GM12878 (cell line): ENCODE results near the gene KDM5C. TPM values are rescaled to one million over a fixed set of nuclear protein-coding genes. Genes with fewer than 3 reads are reported as not detected.

ENCODE experiments used
- ATAC-seq: fragments of 200-7000 bp; cut with Tn5 transposase; 3 replicates; pipeline ENCODE4 v1.9.1; 2020; ENCODE audit warnings: mild to moderate bottlenecking, moderate library complexity
- BruUV-seq: library from RNA; stranded (reverse); fragments of 400-500 nt; replicated peaks from 2 replicates; lab custom pipeline; 2021; lab: Mats Ljungman, UMichigan
- CTCF ChIA-PET: fragments of 300-600 bp; sonication (Branson Sonifier 250); formaldehyde crosslinking; extraction: SDS; loops from one replicate; lab custom pipeline; 2021; ENCODE audit warnings: inconsistent platforms; lab: Yijun Ruan, JAX
- POLR2A ChIA-PET: fragments of 350-600 bp; formaldehyde crosslinking; extraction: SDS; loops from one replicate; lab custom pipeline; 2021; ENCODE audit warnings: inconsistent platforms; lab: Charles Lee
- RAD21 ChIA-PET: fragments of 300-600 bp; sonication (Branson Sonifier 250); formaldehyde crosslinking; loops from one replicate; lab custom pipeline; 2023; ENCODE audit warnings: antibody characterized with exemption; ENCODE audit not compliant: unreplicated experiment; lab: Charles Lee
- SMC1A ChIA-PET: fragments of 300-600 bp; sonication (Branson Sonifier 250); formaldehyde crosslinking; loops from one replicate; lab custom pipeline; 2023; ENCODE audit not compliant: unreplicated experiment, uncharacterized antibody; lab: Charles Lee
- DNase-seq: peaks from one replicate; pipeline ENCODE4 v3.0.0-alpha.2; 2011; ENCODE audit warnings: low read depth, low spot score
- FAIRE-seq: peaks from 3 replicates; lab custom pipeline; 2011; peaks lifted over from hg19 to GRCh38; lab: Jason Lieb, UNC
- H2AFZ ChIP-seq: 2 replicates; pipeline ENCODE4 v1.6.0; 2011; ENCODE audit warnings: low read depth, low read length, control low read depth; ENCODE audit not compliant: control insufficient read depth
- H3K27ac ChIP-seq: 2 replicates; pipeline ENCODE4 v1.5.1; 2011; ENCODE audit warnings: control low read depth; ENCODE audit not compliant: control insufficient read depth, insufficient read depth
- H3K27me3 ChIP-seq, 2 experiments: replicated peaks in 1 of 2; 2 replicates each; pipeline versions ENCODE4 v1.6.0 to v1.6.1; 2011; ENCODE audit warnings: low read length in 1 of 2; ENCODE audit not compliant: control insufficient read depth in 2 of 2, insufficient read depth in 2 of 2
- H3K36me3 ChIP-seq, 2 experiments: 2 replicates each; pipeline ENCODE4 v1.5.1; 2011; ENCODE audit warnings: low read length in 1 of 2; ENCODE audit not compliant: control insufficient read depth in 2 of 2, insufficient read depth in 2 of 2
- H3K4me1 ChIP-seq: 2 replicates; pipeline ENCODE4 v1.6.1; 2011; ENCODE audit warnings: mild to moderate bottlenecking, low read length, moderate library complexity, mixed read lengths; ENCODE audit not compliant: control insufficient read depth, insufficient read depth
- H3K4me2 ChIP-seq: 2 replicates; pipeline ENCODE4 v1.6.0; 2011; ENCODE audit warnings: control low read depth; ENCODE audit not compliant: control insufficient read depth, insufficient read depth
- H3K4me3 ChIP-seq: fragments of 200-600 bp; sonication (generic); 2 replicates; pipeline ENCODE4 v1.5.1; 2016
- H3K79me2 ChIP-seq: 2 replicates; pipeline ENCODE4 v1.6.0; 2011; ENCODE audit warnings: low read length; ENCODE audit not compliant: control insufficient read depth, insufficient read depth
- H3K9ac ChIP-seq: 2 replicates; pipeline ENCODE4 v1.8.0; 2011; ENCODE audit warnings: low read length, control low read depth, mixed read lengths; ENCODE audit not compliant: control insufficient read depth, insufficient read depth
- H3K9me3 ChIP-seq: replicated peaks from 3 replicates; pipeline ENCODE4 v1.5.1; 2011; ENCODE audit warnings: mild to moderate bottlenecking, low read length; ENCODE audit not compliant: control insufficient read depth, insufficient read depth
- H4K20me1 ChIP-seq: 2 replicates; pipeline ENCODE4 v1.6.0; 2011; ENCODE audit not compliant: control insufficient read depth, insufficient read depth
- CREM ChIP-seq: IDR thresholded peaks from 2 replicates; pipeline ENCODE4 v1.6.1; 2014; ENCODE audit warnings: antibody characterized with exemption, low read depth
- JUND ChIP-seq: IDR thresholded peaks from 2 replicates; pipeline ENCODE4 v1.6.1; 2012; ENCODE audit warnings: low read depth, mild to moderate bottlenecking, low read length, improper control_type of control experiment, moderate library complexity
- KLF5 ChIP-seq: fragments of 450-650 bp; IDR thresholded peaks from 2 replicates; pipeline ENCODE4 v1.6.1; 2014; ENCODE audit warnings: mild to moderate bottlenecking; ENCODE audit not compliant: partially characterized antibody
- LARP7 ChIP-seq: fragments of 450-650 bp; IDR thresholded peaks from 2 replicates; pipeline ENCODE4 v1.6.1; 2017; ENCODE audit warnings: mild to moderate bottlenecking
- PBX3 ChIP-seq: IDR thresholded peaks from 2 replicates; pipeline ENCODE4 v1.6.1; 2011; ENCODE audit warnings: mild to moderate bottlenecking, low read depth, low read length, moderate library complexity; ENCODE audit not compliant: insufficient replicate concordance
- POLR2AphosphoS2 ChIP-seq: IDR thresholded peaks from 2 replicates; pipeline ENCODE4 v1.6.1; 2011; ENCODE audit warnings: low read depth, mild to moderate bottlenecking, low read length, improper control_type of control experiment, moderate library complexity
- RBBP5 ChIP-seq: fragments of 200-600 bp; sonication (generic); conservative IDR thresholded peaks from 2 replicates; pipeline ENCODE4 v1.6.1; 2016
- RFX5 ChIP-seq: IDR thresholded peaks from 2 replicates; pipeline ENCODE4 v1.6.1; 2011; ENCODE audit warnings: low read depth, low read length, improper control_type of control experiment
- RUNX3 ChIP-seq: IDR thresholded peaks from 2 replicates; pipeline ENCODE4 v1.6.1; 2012; ENCODE audit warnings: low read length, inconsistent platforms
- STAT3 ChIP-seq: IDR thresholded peaks from 2 replicates; pipeline ENCODE4 v1.6.1; 2011; ENCODE audit warnings: low read depth, low read length, improper control_type of control experiment
- SUPT20H ChIP-seq: IDR thresholded peaks from 2 replicates; pipeline ENCODE4 v1.6.1; 2011; ENCODE audit warnings: low read depth, mild to moderate bottlenecking, low read length, moderate library complexity, borderline replicate concordance; ENCODE audit not compliant: control insufficient read depth
- TAF1 ChIP-seq: IDR thresholded peaks from 2 replicates; pipeline ENCODE4 v1.6.1; 2011; ENCODE audit warnings: mild to moderate bottlenecking, low read depth, low read length, borderline replicate concordance
- YBX1 ChIP-seq: fragments of 450-650 bp; IDR thresholded peaks from 2 replicates; pipeline ENCODE4 v1.6.1; 2016; ENCODE audit warnings: antibody characterized with exemption
- ZSCAN29 ChIP-seq: fragments of 450-650 bp; IDR thresholded peaks from 2 replicates; pipeline ENCODE4 v1.6.1; 2017; ENCODE audit warnings: mild to moderate bottlenecking, moderate library complexity
- WGBS: methylation state at CpG from one replicate; pipeline ENCODE4 v1.1.6; 2016; ENCODE audit warnings: low lambda C conversion rate; ENCODE audit not compliant: insufficient replicate concordance, insufficient coverage; ENCODE audit errors: missing lambda C conversion rate; 5-methylcytosine and 5-hydroxymethylcytosine counted together
- in situ Hi-C: fragments of 300-500 bp; cut with MboI; formaldehyde crosslinking; loops from 9 replicates; pipeline ENCODE4 v1.14.3; 2018; ENCODE audit warnings: mixed read lengths
- intact Hi-C: fragments of 100-400 bp; cut with micrococcal nuclease; formaldehyde crosslinking; loops from one replicate; pipeline ENCODE4 v1.14.2; 2022; ENCODE audit not compliant: unreplicated experiment
- polyA plus RNA-seq, 11 experiments: library from polyadenylated mRNA; depleted of rRNA in 4 of 11; unstranded in 6 of 11; stranded (reverse) in 5 of 11; fragments of >200 nt; fragmentation: Nextera tagmentation in 4 of 11; fragmentation: Illumina TruSeq in 1 of 11; extraction: Ambion mirVana in 4 of 11; extraction: Trizol in 1 of 11; gene quantifications; 1 replicate in 1 of 11; 2 replicates in 10 of 11; pipeline versions ENCODE4 v1.2.1 to v1.2.3, GENCODE V29; 2011 to 2016; ENCODE audit warnings: inconsistent platforms in 2 of 11, missing spikeins in 2 of 11, low read depth in 1 of 11
- total RNA-seq, 4 experiments: library from RNA; depleted of rRNA in 3 of 4; stranded (reverse); fragments of >200 nt in 3 of 4; fragmentation: Illumina TruSeq in 1 of 4; extraction: Trizol in 1 of 4; gene quantifications; 2 replicates each; pipeline versions ENCODE4 v1.2.1 to v1.2.3, GENCODE V29; 2013 to 2021
- TF ChIP-seq, protein P1 (sequence below): fragments of 450-650 bp; IDR thresholded peaks from 2 replicates; pipeline ENCODE4 v1.6.1; 2017; ENCODE audit warnings: borderline replicate concordance
- TF ChIP-seq, protein P2 (sequence below): fragments of 450-650 bp; IDR thresholded peaks from 2 replicates; pipeline ENCODE4 v1.6.1; 2017; ENCODE audit warnings: mild to moderate bottlenecking
- TF ChIP-seq, protein P3 (sequence below): fragments of 150-350 bp; IDR thresholded peaks from 2 replicates; pipeline ENCODE4 v1.6.1; 2016; ENCODE audit warnings: low read depth, low read length

KDM5C gene
- total and polyA plus RNA-seq, 10 of the 15 experiments (the other 5 are each of a cell fraction or from before 2014, with no cell fraction given) = 1.5 to 110 (median 53.0) TPM

- no peak overlapping the region for H2AFZ ChIP-seq
These were observed 38.6 kb upstream of the KDM5C start for GRCh38 chrX:53263597-53264094.

More at GRCh38 chrX:53263597-53264094, 38.6 kb upstream of the KDM5C start:
- no peak overlapping the region for H3K4me2 ChIP-seq
- ChIA-PET CTCF (no interaction called here), SMC1A (no interaction called here), RAD21 (no interaction called here)
- FAIRE-seq = no peak
- no peaks in the 10 kb centered on the region for H3K4me1 ChIP-seq
- in situ Hi-C loops (no loop called here), intact Hi-C loops (no loop called here)
- ATAC-seq = no peak
- H3K9me3 ChIP-seq = no peaks in the 10 kb centered on the region
- H3K79me2 ChIP-seq = no peaks in the 10 kb centered on the region
- no peak overlapping the region for H3K27ac ChIP-seq
- H3K4me3 ChIP-seq = no peak overlapping the region
- no peaks in the 10 kb centered on the region for H3K36me3 ChIP-seq
- 22% methylated on average over 11 of the region's 11 CpGs for WGBS
- H3K27me3 ChIP-seq = peaks cover 0 to 3% of the 10 kb centered on the region in 2 experiments; a peak in 2 of 4 replicates
- H3K9ac ChIP-seq = no peak overlapping the region
- no peak for TF ChIP-seq PBX3
- no peak for TF ChIP-seq RBBP5
- TF ChIP-seq STAT3 = no peak
- TF ChIP-seq POLR2AphosphoS2 = no peak
- no peak for TF ChIP-seq SUPT20H
- TF ChIP-seq, protein P1, sequence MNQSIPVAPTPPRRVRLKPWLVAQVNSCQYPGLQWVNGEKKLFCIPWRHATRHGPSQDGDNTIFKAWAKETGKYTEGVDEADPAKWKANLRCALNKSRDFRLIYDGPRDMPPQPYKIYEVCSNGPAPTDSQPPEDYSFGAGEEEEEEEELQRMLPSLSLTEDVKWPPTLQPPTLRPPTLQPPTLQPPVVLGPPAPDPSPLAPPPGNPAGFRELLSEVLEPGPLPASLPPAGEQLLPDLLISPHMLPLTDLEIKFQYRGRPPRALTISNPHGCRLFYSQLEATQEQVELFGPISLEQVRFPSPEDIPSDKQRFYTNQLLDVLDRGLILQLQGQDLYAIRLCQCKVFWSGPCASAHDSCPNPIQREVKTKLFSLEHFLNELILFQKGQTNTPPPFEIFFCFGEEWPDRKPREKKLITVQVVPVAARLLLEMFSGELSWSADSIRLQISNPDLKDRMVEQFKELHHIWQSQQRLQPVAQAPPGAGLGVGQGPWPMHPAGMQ = no peak
- no peak for TF ChIP-seq RUNX3
- no peak for TF ChIP-seq ZSCAN29
- TF ChIP-seq JUND = no peak
- TF ChIP-seq, protein P2, sequence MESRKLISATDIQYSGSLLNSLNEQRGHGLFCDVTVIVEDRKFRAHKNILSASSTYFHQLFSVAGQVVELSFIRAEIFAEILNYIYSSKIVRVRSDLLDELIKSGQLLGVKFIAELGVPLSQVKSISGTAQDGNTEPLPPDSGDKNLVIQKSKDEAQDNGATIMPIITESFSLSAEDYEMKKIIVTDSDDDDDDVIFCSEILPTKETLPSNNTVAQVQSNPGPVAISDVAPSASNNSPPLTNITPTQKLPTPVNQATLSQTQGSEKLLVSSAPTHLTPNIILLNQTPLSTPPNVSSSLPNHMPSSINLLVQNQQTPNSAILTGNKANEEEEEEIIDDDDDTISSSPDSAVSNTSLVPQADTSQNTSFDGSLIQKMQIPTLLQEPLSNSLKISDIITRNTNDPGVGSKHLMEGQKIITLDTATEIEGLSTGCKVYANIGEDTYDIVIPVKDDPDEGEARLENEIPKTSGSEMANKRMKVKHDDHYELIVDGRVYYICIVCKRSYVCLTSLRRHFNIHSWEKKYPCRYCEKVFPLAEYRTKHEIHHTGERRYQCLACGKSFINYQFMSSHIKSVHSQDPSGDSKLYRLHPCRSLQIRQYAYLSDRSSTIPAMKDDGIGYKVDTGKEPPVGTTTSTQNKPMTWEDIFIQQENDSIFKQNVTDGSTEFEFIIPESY = no peak
- no peak for TF ChIP-seq RFX5
- no peak for TF ChIP-seq KLF5
- no peak for TF ChIP-seq CREM
- no peak for TF ChIP-seq YBX1
- TF ChIP-seq, protein P3, sequence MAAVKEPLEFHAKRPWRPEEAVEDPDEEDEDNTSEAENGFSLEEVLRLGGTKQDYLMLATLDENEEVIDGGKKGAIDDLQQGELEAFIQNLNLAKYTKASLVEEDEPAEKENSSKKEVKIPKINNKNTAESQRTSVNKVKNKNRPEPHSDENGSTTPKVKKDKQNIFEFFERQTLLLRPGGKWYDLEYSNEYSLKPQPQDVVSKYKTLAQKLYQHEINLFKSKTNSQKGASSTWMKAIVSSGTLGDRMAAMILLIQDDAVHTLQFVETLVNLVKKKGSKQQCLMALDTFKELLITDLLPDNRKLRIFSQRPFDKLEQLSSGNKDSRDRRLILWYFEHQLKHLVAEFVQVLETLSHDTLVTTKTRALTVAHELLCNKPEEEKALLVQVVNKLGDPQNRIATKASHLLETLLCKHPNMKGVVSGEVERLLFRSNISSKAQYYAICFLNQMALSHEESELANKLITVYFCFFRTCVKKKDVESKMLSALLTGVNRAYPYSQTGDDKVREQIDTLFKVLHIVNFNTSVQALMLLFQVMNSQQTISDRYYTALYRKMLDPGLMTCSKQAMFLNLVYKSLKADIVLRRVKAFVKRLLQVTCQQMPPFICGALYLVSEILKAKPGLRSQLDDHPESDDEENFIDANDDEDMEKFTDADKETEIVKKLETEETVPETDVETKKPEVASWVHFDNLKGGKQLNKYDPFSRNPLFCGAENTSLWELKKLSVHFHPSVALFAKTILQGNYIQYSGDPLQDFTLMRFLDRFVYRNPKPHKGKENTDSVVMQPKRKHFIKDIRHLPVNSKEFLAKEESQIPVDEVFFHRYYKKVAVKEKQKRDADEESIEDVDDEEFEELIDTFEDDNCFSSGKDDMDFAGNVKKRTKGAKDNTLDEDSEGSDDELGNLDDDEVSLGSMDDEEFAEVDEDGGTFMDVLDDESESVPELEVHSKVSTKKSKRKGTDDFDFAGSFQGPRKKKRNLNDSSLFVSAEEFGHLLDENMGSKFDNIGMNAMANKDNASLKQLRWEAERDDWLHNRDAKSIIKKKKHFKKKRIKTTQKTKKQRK = no peak
- no peak for TF ChIP-seq TAF1
- TF ChIP-seq LARP7 = no peak
- TF ChIP-seq, all 136 proteins: peak for 0
- POLR2A ChIA-PET = no interaction called here
- H4K20me1 ChIP-seq = no peaks in the 10 kb centered on the region
- no peak for DNase-seq
- no TSS peak for BruUV-seq
